CD4-positive, alpha-beta T cell treated with Interleukin-15 for 4 hours (primary cell): Measurements from ENCODE around the gene WDR82.

ENCODE experiments used
- DNase-seq: peaks from one replicate; pipeline ENCODE4 v3.0.0-alpha.2; 2020; ENCODE audit warnings: low spot score

WDR82 gene

DNA sequence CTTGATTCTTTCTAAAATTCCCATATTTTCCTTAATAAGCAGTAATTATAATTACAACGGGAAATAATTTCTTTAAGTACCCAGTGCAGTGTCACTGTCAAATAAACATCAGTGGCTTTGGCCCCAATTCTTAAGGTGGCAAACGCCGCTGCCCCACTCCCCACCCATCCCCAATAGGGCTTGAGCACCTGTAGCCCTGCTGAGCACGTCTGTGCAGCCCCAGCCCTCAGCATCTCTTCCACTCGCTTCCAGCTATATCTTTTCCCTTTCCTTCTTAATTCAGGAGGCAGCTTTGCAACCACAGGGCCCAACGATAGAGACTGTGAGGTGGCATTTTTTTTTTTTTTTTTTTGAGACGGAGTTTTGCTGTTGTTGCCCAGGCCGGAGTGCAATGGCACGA lies 23.8 kb downstream of the WDR82 start:
- DNase-seq, result no peak

DNA sequence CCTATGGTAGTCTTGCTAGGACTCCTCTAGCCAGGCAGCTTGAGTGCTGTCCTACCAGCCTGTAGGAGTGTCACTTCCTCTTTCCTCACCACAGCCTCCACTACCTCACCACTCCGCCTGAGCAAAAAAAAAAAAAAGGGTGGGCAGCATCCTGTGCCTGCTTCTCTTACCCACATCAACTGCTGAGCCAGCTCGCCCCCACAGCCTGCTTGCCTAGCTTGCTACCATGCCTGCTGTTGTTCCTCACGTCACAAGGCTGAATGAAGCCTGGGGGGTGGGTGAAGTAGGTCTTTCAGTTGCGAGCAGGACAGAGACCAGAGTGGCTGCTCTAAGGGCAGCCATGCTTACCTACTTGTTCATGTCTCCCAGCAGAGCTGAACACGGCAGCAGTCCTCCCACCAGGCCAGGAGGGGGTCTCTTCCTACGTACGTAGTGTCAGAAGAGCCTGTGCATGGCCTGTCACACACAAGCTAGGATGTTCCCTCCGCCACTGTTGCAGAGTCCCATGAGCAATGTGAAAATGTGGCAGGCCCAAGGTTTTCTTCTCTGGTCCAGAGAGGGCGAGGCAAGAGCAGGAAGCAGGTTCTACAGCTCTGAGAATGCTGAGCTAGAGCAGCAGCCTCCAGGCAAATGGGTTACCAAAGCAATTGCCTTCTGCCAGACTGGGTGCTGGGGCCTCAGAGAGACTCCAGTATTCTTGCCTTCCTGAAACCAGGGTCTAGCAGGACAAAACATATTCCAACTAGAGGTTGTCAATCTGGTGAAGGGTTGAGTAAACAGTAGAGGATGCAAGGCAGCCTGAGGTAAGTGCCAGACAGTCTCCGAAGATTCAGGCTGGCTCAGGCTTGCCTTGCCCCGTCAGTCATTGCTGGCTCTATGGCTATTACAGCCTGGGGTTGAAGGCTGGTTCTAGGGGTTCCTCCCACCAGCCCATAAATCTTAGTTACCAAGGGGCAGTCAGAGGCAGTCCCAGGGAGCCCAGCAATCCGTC lies 24.8 kb downstream of the WDR82 start:
- DNase-seq, result peak; percentile 83

DNA sequence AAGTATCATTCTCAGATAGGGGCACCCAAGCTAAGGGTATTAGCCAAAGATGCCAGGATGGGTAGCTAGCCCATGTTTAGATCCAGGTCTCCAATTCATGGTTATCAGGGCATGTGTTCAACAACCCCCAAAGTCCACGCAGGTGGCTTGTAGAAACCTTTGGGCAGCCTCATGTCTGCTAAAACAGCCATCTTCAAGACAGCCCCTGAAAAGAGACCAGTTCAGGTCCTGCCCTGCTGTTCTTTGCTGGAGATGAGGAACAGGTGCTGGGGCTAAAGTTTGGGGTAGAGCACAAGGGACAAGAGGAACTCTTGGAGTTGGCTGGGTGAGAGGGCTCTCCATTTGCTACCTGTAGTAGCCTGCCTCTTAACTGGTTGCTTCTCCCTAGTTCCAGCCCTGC lies 28.3 kb downstream of the WDR82 start:
- no peak for DNase-seq

DNA sequence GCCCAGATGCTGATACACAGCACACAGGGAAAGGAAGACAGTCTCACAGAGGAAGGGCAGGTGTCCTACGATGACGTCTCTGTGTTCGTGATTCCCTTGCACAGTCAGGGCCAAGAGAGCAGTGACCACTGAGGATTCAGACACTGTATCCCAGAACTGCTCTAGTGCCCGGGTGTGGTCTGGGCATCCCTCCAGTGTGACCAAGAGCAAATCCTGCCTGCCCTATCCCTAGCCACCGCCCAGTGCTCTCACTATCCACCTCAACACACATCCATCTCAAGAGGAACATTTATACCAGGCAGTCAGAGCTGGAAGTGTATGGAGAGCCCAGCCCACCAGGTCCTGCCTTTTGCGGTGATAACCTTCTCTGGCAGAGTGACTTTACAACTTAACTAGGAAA lies 28.8 kb downstream of the WDR82 start:
- no peak for DNase-seq

DNA sequence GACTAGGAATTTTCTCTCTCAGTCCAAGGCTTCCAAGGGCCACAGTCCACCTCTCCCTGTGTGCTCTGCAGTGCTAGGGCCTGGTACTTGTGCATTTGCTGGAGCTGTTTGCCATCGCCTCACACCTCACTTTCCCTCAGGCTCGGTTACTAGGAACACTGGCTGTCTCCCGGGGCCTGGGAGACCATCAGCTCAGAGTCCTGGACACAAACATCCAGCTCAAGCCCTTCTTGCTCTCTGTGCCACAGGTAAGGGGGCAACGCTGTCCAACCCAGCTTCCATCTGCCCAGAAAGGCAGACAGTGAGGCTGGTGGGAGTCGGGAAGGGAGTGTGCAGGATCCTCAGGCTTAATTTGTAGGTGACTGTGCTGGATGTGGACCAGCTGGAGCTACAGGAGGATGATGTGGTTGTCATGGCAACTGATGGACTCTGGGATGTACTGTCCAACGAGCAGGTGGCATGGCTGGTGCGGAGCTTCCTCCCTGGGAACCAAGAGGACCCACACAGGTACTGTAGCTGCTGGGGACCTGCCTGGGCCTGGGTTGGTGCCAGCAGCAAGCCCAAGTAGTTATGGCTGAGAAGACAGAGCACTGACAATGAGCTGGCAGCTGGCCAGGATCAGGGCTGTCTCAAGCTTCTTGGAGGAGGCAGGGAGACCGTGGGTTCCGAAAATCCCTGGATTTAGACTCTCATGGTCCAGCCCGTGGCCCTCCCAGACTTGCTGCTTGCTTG lies 29.5 kb downstream of the WDR82 start:
- DNase-seq, result no peak

DNA sequence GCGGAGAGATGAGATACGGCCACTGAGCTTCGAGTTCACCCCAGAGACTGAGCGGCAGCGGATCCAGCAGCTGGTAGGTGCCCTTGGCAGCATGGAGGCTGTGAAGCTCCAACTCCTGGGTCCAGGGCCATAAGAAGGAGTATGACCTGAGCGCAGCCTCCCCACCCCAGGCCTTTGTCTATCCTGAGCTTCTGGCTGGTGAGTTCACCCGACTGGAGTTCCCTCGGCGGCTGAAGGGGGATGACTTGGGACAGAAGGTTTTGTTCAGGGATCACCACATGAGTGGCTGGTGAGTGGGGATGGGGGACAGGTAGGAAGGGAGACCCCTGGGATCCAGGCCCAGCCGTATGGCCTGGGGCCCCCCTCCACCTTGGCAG lies 30.3 kb downstream of the WDR82 start:
- no peak for DNase-seq

DNA sequence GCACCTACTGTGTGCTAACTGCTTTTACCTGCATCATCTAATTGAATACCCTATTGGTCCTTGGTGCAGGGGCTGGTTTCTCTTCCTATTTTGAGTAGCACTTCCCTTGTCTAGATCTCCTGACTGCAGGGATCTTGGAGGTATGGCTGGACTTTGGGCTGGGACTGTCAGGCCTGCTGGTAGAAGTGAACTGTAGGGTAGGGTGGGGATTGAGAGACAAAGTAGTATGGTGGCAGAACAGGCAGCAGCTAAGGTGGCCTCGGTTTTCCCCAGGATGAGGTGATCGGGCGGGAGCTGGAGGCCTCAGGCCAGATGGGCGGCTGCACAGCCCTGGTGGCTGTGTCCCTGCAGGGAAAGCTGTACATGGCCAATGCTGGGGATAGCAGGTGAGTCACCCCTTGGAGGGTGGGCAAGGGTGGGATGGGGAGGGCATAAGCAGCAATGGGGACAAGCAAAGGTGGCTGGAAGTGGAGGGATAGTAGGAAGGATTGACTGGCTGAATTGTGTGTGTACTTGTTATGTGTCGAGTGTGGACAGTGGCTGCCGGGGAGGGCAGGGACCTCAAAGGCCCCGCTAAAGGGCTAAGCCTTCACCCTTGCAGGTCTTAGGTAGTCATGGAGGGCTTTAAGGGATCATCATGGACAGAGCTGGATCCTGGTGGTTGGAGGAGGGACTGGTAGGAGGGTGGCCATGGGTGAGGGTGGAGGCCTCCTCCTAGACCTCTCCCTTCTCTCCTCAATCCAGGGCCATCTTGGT lies 30.9 kb downstream of the WDR82 start:
- DNase-seq, result no peak

DNA sequence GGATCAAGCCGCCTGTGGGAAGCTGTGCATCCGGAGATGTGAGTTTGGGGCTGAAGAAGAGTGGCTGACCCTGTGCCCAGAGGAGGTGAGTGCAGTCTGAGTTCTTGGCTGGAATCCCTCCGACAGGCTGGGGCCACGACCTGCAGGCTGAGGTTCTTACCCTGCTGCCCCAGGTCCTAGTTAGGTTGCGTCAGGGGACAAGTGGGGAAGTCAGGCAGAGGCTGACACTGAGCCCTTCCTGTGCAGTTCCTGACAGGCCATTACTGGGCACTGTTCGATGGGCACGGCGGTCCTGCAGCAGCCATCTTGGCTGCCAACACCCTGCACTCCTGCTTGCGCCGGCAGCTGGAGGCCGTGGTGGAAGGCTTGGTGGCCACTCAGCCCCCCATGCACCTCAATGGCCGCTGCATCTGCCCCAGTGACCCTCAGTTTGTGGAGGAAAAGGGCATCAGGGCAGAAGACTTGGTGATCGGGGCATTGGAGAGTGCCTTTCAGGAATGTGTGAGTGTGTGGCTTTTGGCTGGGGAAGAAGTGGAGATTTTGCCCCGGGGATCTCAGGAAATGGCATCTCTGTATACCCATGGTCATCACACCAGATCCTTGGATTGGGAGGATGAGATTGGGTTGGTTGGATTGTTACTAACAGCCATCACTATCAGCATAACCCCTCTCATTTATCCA lies 31.6 kb downstream of the WDR82 start:
- DNase-seq, result no peak

DNA sequence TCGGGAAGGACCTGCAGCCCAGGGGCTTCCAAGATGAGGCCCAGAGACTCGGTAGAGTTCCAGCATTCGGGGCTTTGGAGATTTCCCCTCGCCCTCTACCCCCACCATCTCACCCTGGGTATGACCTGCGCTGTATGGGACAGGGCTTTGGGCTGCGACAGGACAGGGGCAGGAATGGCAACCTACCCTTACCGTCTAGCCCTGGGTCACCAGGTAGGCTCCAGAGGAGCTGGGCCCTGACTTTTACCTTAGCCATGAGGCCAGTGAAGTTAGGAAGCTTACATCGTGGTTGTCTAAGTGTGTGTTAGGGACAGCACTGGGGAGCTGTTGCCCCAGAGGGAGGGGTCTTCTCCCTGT lies 32.2 kb downstream of the WDR82 start:
- no peak for DNase-seq

DNA sequence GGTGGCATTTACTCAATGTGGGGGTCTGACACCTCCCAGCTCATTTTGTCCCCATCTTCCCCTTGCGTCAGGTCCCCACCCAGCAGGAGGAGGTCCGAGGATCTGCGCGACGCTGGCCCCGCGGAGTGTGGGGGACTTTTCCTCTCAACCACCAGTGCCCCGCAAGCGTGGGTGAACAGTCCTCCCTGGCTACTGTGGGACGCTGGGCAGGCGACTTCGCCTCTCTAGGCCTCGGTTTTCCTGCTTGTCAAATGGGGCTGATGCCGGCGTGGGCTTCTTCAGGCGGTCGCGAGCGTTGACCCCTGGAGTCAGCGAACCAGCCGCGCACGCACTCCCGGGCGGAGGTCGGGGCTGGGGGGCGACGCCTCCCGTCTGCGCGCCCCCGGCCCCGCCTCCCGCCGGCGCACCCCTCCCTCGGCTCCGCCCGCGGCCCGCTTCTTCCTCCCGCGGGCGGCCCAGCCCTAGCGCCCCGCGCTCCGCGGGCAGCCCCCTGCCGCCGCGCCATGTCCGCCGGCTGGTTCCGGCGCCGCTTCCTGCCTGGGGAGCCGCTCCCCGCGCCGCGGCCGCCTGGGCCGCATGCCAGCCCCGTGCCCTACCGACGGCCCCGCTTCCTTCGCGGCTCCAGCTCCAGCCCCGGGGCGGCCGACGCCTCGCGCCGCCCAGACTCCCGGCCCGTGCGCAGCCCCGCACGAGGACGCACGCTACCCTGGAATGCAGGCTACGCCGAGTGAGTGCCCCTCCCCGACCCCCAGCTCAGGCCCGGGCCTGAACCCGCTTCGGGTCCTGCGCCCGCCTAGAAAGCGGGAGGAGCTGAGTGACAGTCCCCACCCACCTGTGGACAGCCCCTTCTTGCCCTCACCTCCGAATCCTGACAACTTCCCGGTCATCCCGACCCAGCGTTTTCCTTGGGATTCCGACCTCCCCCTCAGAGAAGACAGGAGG lies 32.9 kb downstream of the WDR82 start, which contains the start of gene PPM1M:
Gene PPM1M (plus strand): TSS at position 438 of the 942 bp plus-strand sequence. CDS start 66 bp downstream, at position 504.
- DNase-seq, result peak; percentile 57

DNA sequence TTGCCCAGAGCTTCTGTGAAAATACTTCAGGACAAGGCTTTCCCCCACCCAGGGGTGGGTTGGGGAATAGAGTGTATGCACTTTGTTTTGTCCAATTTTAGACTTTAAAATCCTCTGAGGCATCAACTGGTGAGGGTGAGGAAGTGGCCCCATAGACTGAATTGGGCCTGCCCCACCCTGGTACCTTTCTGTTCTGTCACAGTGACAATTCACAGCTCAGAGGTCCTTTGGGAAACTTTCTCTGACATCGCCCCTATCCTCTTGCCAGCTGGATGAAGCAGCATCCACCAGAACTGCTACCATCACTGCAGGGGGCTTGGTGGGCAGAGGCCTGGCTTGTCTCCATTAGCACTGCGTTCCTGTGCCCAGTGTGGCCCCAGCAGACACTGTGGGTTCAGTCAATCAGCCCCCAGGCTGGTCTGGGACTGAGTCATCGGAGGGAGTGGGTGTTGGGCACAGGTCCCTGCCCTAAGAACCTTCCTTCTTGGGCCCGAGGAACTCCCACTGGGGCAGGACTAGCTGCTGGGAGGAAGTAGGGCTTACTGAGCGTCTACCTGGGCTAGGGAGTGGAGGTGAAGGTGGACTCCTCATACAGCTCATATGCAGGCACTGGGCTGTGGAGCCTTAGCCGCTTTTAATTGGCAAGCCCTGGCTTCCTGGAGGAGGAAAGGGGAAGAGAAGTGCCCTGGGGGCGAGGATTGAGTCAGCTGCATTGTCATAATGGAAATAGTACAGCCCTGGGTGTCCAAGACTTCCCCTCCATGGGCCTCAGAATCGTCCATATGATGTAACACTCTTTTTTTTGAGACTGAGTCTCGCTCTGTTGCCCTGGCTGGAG lies 34.4 kb downstream of the WDR82 start:
- DNase-seq, result peak; percentile 38

DNA sequence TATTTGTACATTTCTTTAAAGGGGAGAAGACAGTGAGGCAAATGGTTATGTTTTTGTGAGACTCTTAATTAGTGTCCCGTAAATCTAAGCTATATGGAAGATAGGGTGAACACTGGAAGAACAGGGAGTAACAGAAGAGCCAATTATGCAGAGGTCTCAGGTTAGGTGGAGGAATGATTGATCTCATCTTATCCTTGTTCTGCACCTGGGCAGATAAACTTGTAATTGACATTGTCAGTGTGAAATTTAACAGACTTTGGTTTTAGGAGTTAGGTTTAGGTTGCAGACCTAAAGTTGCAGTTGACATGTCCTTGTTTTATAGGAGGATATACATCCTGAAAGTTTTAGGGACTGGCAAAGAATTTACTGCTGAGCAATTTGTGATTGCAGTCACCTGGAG lies 36.4 kb downstream of the WDR82 start:
- DNase-seq, result no peak

DNA sequence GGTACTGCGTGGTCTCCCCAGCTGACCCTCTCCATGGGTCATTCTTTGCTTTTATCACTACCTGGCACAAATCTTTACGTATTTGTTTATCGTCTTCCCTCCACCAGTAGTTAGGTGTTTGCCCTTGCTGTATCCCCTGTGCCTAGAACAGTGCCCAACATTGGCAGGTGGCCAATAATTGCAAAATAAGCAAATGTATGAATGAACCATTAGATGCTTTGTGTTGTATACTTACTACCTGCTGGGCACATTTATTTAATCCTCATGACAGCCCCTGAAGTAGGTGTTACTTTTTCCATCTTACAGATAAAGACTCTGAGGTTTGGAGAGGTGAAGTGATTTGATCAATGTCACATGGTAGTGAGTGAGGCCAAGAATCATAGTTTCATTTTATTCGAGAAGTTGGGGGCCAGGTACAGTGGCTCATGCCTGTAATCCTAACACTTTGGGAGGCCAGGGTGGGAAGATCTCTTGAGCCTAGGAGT lies 37.5 kb downstream of the WDR82 start:
- no peak for DNase-seq

DNA sequence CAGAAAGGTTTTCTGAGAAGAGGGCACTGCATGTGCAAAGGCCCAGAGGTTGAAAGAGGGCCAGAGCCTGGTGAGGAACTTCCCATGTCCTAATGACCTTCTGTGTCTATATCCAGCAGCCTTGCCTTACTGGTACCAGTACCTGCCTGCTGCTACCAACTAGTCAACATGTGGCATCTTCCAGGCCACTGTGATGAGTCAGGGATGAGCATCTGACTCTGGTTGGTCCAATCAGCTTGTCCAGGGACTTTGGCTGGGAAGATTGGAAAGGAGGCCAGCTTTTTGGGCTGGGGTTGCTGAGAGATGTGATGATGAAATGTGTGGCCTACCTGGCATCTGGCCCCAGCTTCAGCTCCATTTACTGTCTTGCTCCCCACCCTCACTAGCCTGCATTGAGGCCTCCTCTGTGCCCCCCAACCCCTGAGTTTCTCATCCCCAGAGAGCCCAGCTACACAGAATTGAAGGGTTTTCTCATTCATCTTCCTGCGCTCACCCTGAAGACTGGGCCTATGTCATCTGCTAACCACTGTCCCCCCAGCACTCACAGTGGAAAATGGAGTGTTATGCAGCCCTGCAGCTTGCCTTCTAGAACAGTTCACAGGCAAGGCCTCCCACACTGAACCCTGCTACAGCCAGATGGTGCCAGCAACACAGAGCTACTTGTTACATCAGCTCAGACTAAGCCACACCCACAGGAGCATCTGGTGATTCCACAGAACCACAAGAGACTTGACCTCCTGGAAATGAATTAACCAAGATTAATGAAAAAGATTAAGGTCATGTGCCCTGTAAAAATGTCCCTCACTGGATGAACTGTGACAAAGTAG lies 38.2 kb downstream of the WDR82 start:
- peak; percentile 77 for DNase-seq

DNA sequence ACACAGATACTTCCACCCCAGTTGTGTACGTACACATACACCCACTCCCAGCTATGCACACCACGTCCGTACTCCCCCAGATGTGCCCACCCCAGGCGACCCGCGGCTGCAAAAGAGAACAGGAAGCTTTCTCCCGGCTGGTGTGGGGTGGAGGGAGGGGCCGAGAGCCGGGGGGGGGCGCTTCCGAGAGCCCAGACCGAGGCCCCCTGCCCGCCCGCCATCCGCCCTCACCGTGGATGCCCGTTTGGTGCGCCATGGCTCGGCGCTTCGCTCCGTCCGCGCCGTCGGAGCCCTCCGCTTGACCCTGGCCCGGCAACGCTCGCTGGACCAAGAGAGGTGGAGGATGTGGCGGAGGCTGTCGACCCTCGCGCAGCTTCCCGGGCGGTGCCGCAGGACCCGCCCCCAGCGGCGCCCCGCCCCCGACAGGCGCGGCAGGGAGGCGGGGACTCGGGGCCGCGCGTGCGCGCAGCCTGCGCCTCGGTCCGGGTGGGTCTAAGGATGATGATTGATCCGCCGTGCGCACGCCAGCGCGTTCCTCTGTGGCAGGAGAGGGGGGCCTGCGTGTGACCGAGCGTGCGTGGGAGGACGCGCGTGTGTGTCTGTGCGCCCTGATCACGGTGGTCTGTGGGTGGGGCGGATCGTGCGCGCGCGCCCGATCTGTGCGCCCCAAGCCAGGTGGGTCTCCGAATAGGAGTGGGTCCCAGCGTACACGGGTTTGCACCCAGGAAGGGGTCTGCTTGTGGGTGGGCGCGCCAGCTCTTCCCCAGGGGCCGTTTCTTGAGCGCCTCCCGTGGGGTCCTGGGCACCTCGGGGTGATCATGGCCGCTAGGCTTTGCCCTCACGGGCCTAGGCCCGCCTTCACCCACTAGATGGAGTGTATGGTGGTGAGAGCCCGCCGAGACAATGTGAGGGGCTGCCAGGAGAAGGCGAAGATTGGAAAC lies 39.4 kb downstream of the WDR82 start, which contains the start of gene TWF2:
Gene TWF2 (minus strand): TSS at position 398 of the 941 bp plus-strand sequence. CDS start 142 bp downstream, at position 256.
- DNase-seq, result peak; percentile 89

DNA sequence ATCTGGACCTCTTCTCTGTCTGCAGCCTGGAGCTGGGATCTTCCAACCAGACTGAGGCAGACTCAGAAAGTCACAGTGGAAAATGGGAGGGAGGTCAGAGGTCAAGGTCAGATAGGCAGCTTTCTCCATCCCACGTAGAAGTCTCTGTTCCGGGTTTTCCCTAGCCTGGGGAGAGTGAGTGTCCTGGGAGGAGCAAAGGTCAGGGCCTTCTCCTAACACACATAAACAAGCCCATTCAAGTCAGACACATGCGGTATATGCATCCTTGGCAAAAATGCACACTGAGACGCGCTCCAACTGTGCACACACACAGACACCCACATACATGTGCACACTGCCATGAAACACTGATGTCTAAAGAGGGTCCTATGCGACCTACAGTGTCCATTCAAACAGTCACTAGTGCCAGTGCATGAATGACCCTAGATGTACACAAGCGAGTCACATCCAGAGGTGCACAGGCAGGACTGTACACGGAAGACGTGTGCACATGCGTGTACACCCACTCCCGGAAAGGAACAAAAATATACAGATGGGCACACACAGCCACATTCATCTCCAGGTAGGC lies 40.2 kb downstream of the WDR82 start:
- no peak for DNase-seq

DNA sequence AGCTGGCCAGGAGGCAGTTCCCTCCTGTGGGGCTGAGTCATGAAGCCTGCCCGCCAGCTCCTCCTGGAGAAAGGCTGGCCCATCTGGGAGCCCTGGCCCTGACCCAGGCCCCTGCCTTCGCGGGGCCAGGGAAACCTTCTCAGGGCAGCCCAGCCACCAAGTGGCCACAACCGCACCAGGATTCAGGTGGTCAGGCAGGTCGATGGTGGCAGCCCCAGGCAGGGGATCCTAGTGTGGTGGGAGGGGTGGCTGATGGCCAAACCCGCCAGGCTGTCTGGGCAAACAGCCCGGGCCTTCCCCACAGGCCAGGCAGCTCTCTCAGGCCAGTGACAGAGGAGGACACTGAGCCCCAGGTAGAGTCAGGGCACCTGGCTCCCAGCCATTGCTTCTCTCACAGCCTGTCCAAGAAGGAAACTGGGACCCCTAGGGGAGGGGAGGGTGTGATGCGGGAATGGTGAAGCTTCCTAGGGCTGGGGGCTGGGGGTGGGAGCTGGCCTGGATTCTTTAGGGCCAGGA lies 40.7 kb downstream of the WDR82 start:
- DNase-seq, result no peak
